Astrocyte of the cerebellum (primary cell): ENCODE results near the gene FTO.

Experiments
- DNase-seq: peaks from one replicate; pipeline ENCODE4 v3.0.0-alpha.2; 2011; ENCODE audit warnings: low read depth
- H3K4me3 ChIP-seq: 2 replicates; pipeline ENCODE4 v1.5.1; 2011; ENCODE audit warnings: mild to moderate bottlenecking, low read depth, low read length, moderate library complexity
- CTCF ChIP-seq: IDR thresholded peaks from 2 replicates; pipeline ENCODE4 v1.5.1; 2012; ENCODE audit warnings: low read length, low read depth, moderate library complexity, mild to moderate bottlenecking; ENCODE audit errors: missing control alignments
- in situ Hi-C: cut with HindIII; loops from 2 replicates; pipeline ENCODE4 v1.10.0; 2017; ENCODE audit warnings: low sequenced_read_pairs

Gene FTO

GRCh38 chr16:54144572-54144947 lies 440.6 kb downstream of the FTO start:
- no peak overlapping the region for H3K4me3 ChIP-seq
- DNase-seq, result no peak
- no peak for TF ChIP-seq CTCF
- in situ Hi-C loops, result no loop called here

DNA sequence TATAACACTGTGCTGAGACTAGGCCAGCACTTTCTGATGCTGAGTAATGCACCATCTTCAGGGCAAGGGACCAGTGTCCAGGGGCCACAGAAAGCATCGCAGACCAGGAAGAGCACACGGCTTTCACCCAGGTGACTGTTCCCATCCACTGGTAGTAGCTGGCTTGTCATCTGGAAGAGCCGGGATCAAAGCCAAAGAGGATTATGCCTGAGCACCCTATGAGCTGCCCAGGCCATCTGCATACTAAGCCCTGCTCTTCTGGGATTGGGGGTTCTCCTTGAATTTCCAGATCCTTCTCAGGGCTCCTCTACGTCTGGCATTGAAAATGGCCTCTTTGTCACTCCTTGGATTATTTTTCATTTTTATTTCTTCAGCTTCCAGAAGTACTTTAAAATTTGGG lies 441.9 kb downstream of the FTO start:
- no peak for TF ChIP-seq CTCF
- no peak for DNase-seq
- in situ Hi-C loops, result no loop called here
- H3K4me3 ChIP-seq, result no peak overlapping the region

- no peak overlapping the region for H3K4me3 ChIP-seq
- TF ChIP-seq CTCF, result no peak
- DNase-seq, result no peak
- in situ Hi-C loops, result no loop called here
Measured at GRCh38 chr16:54148974-54149373, 445.0 kb downstream of the FTO start.

DNA sequence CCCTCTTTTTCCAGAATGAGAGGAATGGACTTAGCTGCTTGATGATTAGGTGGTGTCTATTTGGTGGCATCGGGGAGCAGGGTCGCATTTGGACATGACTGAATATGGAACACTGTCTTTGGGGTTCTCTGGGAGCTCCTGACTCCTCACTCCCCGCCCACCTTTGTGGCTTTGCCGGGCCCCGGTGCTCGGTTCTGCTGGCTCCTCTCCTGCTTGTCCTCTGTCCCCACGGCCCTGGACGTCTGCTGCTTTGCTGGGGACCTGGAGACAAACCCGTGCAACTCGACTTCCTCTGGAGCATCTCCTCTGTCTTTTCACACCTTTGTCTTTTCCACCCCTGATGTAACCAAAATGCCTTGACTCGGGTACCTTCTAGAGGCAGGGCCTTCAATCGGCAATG lies 446.9 kb downstream of the FTO start:
- no peak overlapping the region for H3K4me3 ChIP-seq
- no peak for TF ChIP-seq CTCF
- no peak for DNase-seq
- in situ Hi-C loops, result loop anchor here (5.0 kb wide), 1 partner anchor 74 kb away; no protein-coding TSS in a partner anchor

GRCh38 chr16:54152362-54153239 lies 448.6 kb downstream of the FTO start:
- TF ChIP-seq CTCF, result no peak
- no peak for DNase-seq
- in situ Hi-C loops, result loop anchor here (5.0 kb wide), 1 partner anchor 75 kb away; no protein-coding TSS in a partner anchor
- H3K4me3 ChIP-seq, result no peak overlapping the region

- DNase-seq, result no peak
- in situ Hi-C loops, result loop anchor here (5.0 kb wide), 1 partner anchor 76 kb away; no protein-coding TSS in a partner anchor
- no peak overlapping the region for H3K4me3 ChIP-seq
- TF ChIP-seq CTCF, result no peak
Measured at GRCh38 chr16:54153240-54153934, 449.4 kb downstream of the FTO start.
